Neural cell (in vitro differentiated cells): ENCODE data around the gene AASS. TPM values are rescaled to one million over a fixed set of nuclear protein-coding genes. Genes with fewer than 3 reads are reported as not detected.

Experiments
- H2AFZ ChIP-seq: fragments of 200-600, 300-800 bp; sonication (generic), shearing (Covaris generic); 2 replicates; pipeline ENCODE4 v1.6.0; 2014; ENCODE audit warnings: low read depth, mild to moderate bottlenecking, antibody characterized with exemption, low read length, moderate library complexity
- H3F3A ChIP-seq: fragments of 200-600 bp; shearing (Covaris generic); 2 replicates; pipeline ENCODE4 v1.6.1; 2016; ENCODE audit warnings: mild to moderate bottlenecking, moderate library complexity, mixed read lengths, antibody characterized with exemption, low read length; ENCODE audit not compliant: insufficient read depth, poor library complexity, severe bottlenecking
- H3K27ac ChIP-seq: fragments of 200-600, 300-800 bp; sonication (generic), shearing (Covaris generic); 2 replicates; pipeline ENCODE4 v1.5.1; 2014; ENCODE audit warnings: mild to moderate bottlenecking, low read length, moderate library complexity
- H3K27me3 ChIP-seq: fragments of 300-800, 200-600 bp; sonication (generic), shearing (Covaris generic); 2 replicates; pipeline ENCODE4 v1.6.0; 2014; ENCODE audit warnings: mild to moderate bottlenecking, low read depth, low read length, moderate library complexity; ENCODE audit not compliant: insufficient read depth
- H3K36me3 ChIP-seq: fragments of 300-800, 200-600 bp; sonication (generic), shearing (Covaris generic); 2 replicates; pipeline ENCODE4 v1.5.1; 2014; ENCODE audit warnings: mild to moderate bottlenecking, antibody characterized with exemption, low read length, moderate library complexity; ENCODE audit not compliant: insufficient read depth
- H3K4me2 ChIP-seq: fragments of 300-800, 200-600 bp; sonication (generic), shearing (Covaris generic); 2 replicates; pipeline ENCODE4 v1.6.0; 2014; ENCODE audit warnings: mild to moderate bottlenecking, low read length
- H3K4me3 ChIP-seq: fragments of 300-800, 200-600 bp; sonication (generic), shearing (Covaris generic); 2 replicates; pipeline ENCODE4 v1.5.1; 2014; ENCODE audit warnings: mild to moderate bottlenecking, low read length, moderate library complexity
- H3K79me2 ChIP-seq: fragments of 200-600 bp; shearing (Covaris generic); replicated peaks from 2 replicates; pipeline ENCODE4 v1.6.0; 2014; ENCODE audit warnings: mild to moderate bottlenecking, low read length, moderate library complexity; ENCODE audit not compliant: insufficient read depth
- H3K9ac ChIP-seq: fragments of 300-800, 200-600 bp; sonication (generic), shearing (Covaris generic); 2 replicates; pipeline ENCODE4 v1.6.1; 2016; ENCODE audit warnings: mild to moderate bottlenecking, low read length, mixed read lengths
- H3K9me2 ChIP-seq: fragments of 200-600 bp; shearing (Covaris generic); 2 replicates; pipeline ENCODE4 v1.6.1; 2016; ENCODE audit warnings: mild to moderate bottlenecking, low read length, mixed read lengths; ENCODE audit not compliant: insufficient read depth
- H3K9me3 ChIP-seq: fragments of 200-600, 300-800 bp; sonication (generic), shearing (Covaris generic); 2 replicates; pipeline ENCODE4 v1.6.1; 2016; ENCODE audit warnings: mild to moderate bottlenecking, mixed run types, low read length, moderate library complexity, mixed read lengths
- H4K20me1 ChIP-seq: fragments of 200-600 bp; shearing (Covaris generic); 2 replicates; pipeline ENCODE4 v1.6.1; 2016; ENCODE audit warnings: mild to moderate bottlenecking, mixed run types; ENCODE audit not compliant: insufficient read depth
- EP300 ChIP-seq: fragments of 450-650 bp; conservative IDR thresholded peaks from 2 replicates; pipeline ENCODE4 v1.6.1; 2014; ENCODE audit warnings: antibody characterized with exemption, mild to moderate bottlenecking, moderate library complexity; ENCODE audit not compliant: poor library complexity, severe bottlenecking
- EZH2 ChIP-seq: fragments of 200-600, 300-800 bp; shearing (Covaris generic), sonication (generic); IDR thresholded peaks from 2 replicates; pipeline ENCODE4 v1.6.1; 2014; ENCODE audit warnings: antibody characterized with exemption, low read length, borderline replicate concordance, mild to moderate bottlenecking; ENCODE audit not compliant: insufficient read depth, poor library complexity, severe bottlenecking
- MXI1 ChIP-seq: fragments of 450-650 bp; conservative IDR thresholded peaks from 2 replicates; pipeline ENCODE4 v1.6.1; 2014; ENCODE audit warnings: antibody characterized with exemption, mild to moderate bottlenecking; ENCODE audit not compliant: poor library complexity, severe bottlenecking
- POLR2AphosphoS5 ChIP-seq: IDR thresholded peaks from 2 replicates; pipeline ENCODE4 v1.6.1; 2012
- RAD21 ChIP-seq: fragments of 450-650 bp; conservative IDR thresholded peaks from 2 replicates; pipeline ENCODE4 v1.6.1; 2014; ENCODE audit warnings: antibody characterized with exemption, mild to moderate bottlenecking, moderate library complexity
- SMC3 ChIP-seq: fragments of 450-650 bp; conservative IDR thresholded peaks from 2 replicates; pipeline ENCODE4 v1.6.1; 2014; ENCODE audit warnings: antibody characterized with exemption, mild to moderate bottlenecking, moderate library complexity; ENCODE audit not compliant: poor library complexity
- TAF1 ChIP-seq: IDR thresholded peaks from 2 replicates; pipeline ENCODE4 v1.6.1; 2012; ENCODE audit warnings: low read depth
- polyA plus RNA-seq: library from polyadenylated mRNA; depleted of rRNA; stranded (reverse); fragments of >200 nt; gene quantifications from 2 replicates; pipeline ENCODE4 v1.2.3, GENCODE V29; 2014
- TF ChIP-seq, protein P1 (sequence below): fragments of 450-650 bp; IDR thresholded peaks from 2 replicates; pipeline ENCODE4 v1.5.1; 2014; ENCODE audit warnings: antibody characterized with exemption, mild to moderate bottlenecking, moderate library complexity; ENCODE audit not compliant: poor library complexity, severe bottlenecking
- TF ChIP-seq, protein P2 (sequence below): IDR thresholded peaks from 2 replicates; pipeline ENCODE4 v1.6.1; 2012; ENCODE audit warnings: borderline replicate concordance

Gene AASS
- polyA plus RNA-seq, 1 donor from 2014 or later = 12.5 TPM

DNA sequence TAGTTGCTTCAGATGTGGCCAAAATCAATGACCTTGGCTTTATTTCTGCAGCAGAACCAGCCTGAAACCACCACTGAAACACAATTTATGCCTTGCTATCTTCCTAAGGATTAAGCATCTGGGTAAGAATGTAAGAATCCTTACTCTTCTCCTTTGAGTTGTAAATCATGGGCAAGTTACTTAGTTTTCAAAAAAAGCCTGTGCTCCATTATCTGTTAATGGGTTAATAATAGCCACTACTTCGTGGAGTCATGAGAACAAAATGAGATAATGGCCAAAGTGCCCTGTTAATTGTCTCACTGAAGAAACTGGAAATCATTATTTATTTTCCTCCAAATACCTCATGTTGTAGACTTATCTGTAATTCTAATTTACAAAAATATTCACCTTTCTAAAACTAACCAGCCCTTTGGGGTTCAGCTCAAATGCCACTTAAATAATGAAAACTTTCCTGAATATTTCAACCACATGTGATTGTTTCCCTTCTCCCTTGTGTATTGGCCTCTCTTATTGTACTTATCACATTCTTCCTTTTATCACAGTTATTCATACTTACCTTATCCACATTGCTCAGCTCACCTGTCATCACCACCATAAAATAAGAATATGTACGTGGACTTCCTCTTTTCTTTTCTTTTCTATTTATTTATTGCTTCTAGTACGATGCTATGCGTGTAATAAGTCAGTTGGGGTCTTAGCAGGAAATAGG is 2.0 kb upstream of the AASS start:
- Histone ChIP-seq H3K36me3 (no peaks in the 10 kb centered on the region), H4K20me1 (no peaks in the 10 kb centered on the region), H3K79me2 (peaks cover 24% of the 10 kb centered on the region), H3K9me3 (no peaks in the 10 kb centered on the region), H3K27ac (no peak overlapping the region), H3K27me3 (no peaks in the 10 kb centered on the region), H3F3A (no peaks in the 10 kb centered on the region), H2AFZ (no peak overlapping the region), H3K9me2 (no peaks in the 10 kb centered on the region), H3K9ac (no peak overlapping the region), H3K4me2 (no peak overlapping the region), H3K4me3 (no peak overlapping the region)
- no peak for TF ChIP-seq RAD21
- TF ChIP-seq MXI1 = no peak
- TF ChIP-seq, protein P1, sequence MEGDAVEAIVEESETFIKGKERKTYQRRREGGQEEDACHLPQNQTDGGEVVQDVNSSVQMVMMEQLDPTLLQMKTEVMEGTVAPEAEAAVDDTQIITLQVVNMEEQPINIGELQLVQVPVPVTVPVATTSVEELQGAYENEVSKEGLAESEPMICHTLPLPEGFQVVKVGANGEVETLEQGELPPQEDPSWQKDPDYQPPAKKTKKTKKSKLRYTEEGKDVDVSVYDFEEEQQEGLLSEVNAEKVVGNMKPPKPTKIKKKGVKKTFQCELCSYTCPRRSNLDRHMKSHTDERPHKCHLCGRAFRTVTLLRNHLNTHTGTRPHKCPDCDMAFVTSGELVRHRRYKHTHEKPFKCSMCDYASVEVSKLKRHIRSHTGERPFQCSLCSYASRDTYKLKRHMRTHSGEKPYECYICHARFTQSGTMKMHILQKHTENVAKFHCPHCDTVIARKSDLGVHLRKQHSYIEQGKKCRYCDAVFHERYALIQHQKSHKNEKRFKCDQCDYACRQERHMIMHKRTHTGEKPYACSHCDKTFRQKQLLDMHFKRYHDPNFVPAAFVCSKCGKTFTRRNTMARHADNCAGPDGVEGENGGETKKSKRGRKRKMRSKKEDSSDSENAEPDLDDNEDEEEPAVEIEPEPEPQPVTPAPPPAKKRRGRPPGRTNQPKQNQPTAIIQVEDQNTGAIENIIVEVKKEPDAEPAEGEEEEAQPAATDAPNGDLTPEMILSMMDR = no peak
- TF ChIP-seq, protein P2, sequence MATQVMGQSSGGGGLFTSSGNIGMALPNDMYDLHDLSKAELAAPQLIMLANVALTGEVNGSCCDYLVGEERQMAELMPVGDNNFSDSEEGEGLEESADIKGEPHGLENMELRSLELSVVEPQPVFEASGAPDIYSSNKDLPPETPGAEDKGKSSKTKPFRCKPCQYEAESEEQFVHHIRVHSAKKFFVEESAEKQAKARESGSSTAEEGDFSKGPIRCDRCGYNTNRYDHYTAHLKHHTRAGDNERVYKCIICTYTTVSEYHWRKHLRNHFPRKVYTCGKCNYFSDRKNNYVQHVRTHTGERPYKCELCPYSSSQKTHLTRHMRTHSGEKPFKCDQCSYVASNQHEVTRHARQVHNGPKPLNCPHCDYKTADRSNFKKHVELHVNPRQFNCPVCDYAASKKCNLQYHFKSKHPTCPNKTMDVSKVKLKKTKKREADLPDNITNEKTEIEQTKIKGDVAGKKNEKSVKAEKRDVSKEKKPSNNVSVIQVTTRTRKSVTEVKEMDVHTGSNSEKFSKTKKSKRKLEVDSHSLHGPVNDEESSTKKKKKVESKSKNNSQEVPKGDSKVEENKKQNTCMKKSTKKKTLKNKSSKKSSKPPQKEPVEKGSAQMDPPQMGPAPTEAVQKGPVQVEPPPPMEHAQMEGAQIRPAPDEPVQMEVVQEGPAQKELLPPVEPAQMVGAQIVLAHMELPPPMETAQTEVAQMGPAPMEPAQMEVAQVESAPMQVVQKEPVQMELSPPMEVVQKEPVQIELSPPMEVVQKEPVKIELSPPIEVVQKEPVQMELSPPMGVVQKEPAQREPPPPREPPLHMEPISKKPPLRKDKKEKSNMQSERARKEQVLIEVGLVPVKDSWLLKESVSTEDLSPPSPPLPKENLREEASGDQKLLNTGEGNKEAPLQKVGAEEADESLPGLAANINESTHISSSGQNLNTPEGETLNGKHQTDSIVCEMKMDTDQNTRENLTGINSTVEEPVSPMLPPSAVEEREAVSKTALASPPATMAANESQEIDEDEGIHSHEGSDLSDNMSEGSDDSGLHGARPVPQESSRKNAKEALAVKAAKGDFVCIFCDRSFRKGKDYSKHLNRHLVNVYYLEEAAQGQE = no peak
- TF ChIP-seq POLR2AphosphoS5 = no peak
- TF ChIP-seq TAF1 = no peak
- TF ChIP-seq EP300 = no peak
- TF ChIP-seq EZH2 = no peak
- no peak for TF ChIP-seq SMC3

DNA sequence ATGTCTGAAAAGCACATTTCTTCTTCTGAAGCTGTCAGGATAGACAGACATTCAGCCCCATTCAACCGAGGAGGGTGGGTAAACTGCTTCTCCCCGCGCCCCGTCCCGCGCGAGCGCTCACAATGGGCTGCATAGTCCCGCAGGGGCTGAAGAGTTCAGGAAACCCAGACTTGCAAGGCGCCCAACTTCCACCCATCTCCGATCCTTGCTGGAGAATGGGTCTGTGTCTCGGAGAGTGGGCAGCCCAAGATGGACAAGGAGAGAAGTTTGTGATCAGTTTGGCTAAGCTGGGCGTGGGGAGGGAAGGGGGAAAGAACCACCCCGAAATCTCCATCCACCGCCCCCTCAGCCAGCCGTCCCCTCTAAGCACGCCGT is 686 bp downstream of the AASS start:
- H4K20me1 ChIP-seq = no peaks in the 10 kb centered on the region
- H3F3A ChIP-seq = no peaks in the 10 kb centered on the region
- no peaks in the 10 kb centered on the region for H3K9me2 ChIP-seq
- peak overlapping the region; percentile 84 for H3K4me3 ChIP-seq
- H3K79me2 ChIP-seq = peaks cover 50% of the 10 kb centered on the region
- no peaks in the 10 kb centered on the region for H3K9me3 ChIP-seq
- no peak overlapping the region for H3K27ac ChIP-seq
- peak overlapping the region; percentile 36 for H2AFZ ChIP-seq
- H3K9ac ChIP-seq = peak overlapping the region; percentile 51
- no peaks in the 10 kb centered on the region for H3K27me3 ChIP-seq
- H3K4me2 ChIP-seq = peak overlapping the region; percentile 77
- TF ChIP-seq POLR2AphosphoS5 (no peak), MXI1 (no peak), SMC3 (no peak)
- H3K36me3 ChIP-seq = no peaks in the 10 kb centered on the region
